Right lobe of liver (tissue), 6 donors: ENCODE measurements around the gene PHLDB3. TPM values are rescaled to one million over a fixed set of nuclear protein-coding genes. Genes with fewer than 3 reads are reported as not detected.

Source experiments
- ATAC-seq, 4 donors: fragments of 200-7000 bp; cut with Tn5 transposase; one replicate each; pipeline ENCODE4 v1.9.1; 2020; ENCODE audit warnings: mild to moderate bottlenecking in 4 of 4, moderate library complexity in 4 of 4
- DNase-seq, 3 donors: peaks; one replicate each; pipeline ENCODE4 v3.0.0-alpha.2; 2020
- H3K27ac ChIP-seq, 3 donors: fragments of 200-600 bp; one replicate each; pipeline ENCODE4 v1.8.0; 2022
- H3K27me3 ChIP-seq, 2 donors: fragments of 200-600 bp; one replicate each; pipeline ENCODE4 v1.8.0; 2022
- H3K36me3 ChIP-seq, 4 donors: fragments of 200-600 bp; sonication (generic) in 1 of 4; one replicate each; pipeline versions ENCODE4 v1.5.1 to v1.8.0; 2017 to 2022; ENCODE audit warnings: control low read depth in 1 of 4
- H3K4me1 ChIP-seq, 4 donors: fragments of 200-600 bp; sonication (generic) in 1 of 4; one replicate each; pipeline versions ENCODE4 v1.5.1 to v1.8.0; 2017 to 2022; ENCODE audit warnings: control low read depth in 1 of 4
- H3K4me3 ChIP-seq, 3 donors: fragments of 200-600 bp; one replicate each; pipeline ENCODE4 v1.8.0; 2022
- H3K9me3 ChIP-seq, 4 donors: fragments of 200-600 bp; sonication (generic) in 1 of 4; one replicate each; pipeline versions ENCODE4 v1.5.1 to v1.8.0; 2017 to 2022; ENCODE audit warnings: control low read depth in 1 of 4
- POLR2A ChIP-seq: fragments of 450-650 bp; IDR thresholded peaks from one replicate; pipeline ENCODE4 v1.6.1; 2017; ENCODE audit warnings: antibody characterized with exemption, mild to moderate bottlenecking
- WGBS: methylation state at CpG from one replicate; pipeline ENCODE4 v1.1.6; 2018; ENCODE audit warnings: low coverage, low lambda C conversion rate; ENCODE audit not compliant: insufficient coverage; ENCODE audit errors: missing lambda C conversion rate; 5-methylcytosine and 5-hydroxymethylcytosine counted together
- intact Hi-C, 2 donors: fragments of 100-400 bp; cut with DNase I; formaldehyde crosslinking; loops; one replicate each; pipeline versions ENCODE4 v1.11.2 to v1.14.1; 2022
- total RNA-seq, 6 experiments: library from RNA; depleted of rRNA in 2 of 6; stranded (reverse); fragments of >200 nt in 2 of 6; fragmentation: NEBNext Ultra II Directional in 3 of 6; extraction: Animal tissue kit (Norgen Biotek cat#: 25700) in 3 of 6; gene quantifications; one replicate each; pipeline versions ENCODE4 v1.1.0 to v1.2.4, GENCODE V29; 2016 to 2023
- TF ChIP-seq, protein P1 (sequence below), 4 donors: fragments of 200-600 bp in 3 of 4; fragments of 450-650 bp in 1 of 4; IDR thresholded peaks; one replicate each; pipeline versions ENCODE4 v1.5.1 to v1.8.0; 2016 to 2022; ENCODE audit warnings: antibody characterized with exemption in 4 of 4, mild to moderate bottlenecking in 2 of 4
- donor health status: DM: no; HTN: yes; CAD: no.
- donor health status: DM: no; HTN: no; CAD: no.
- donor health status: DM: no; HTN: no; CAD: no.
- donor health status: DM: no; HTN: yes; CAD: no.
- donor health status: DM: no; HTN: yes; CAD: no.

Gene PHLDB3
- total RNA-seq, 6 experiments from 2014 or later: 9.6 to 15.0 (median 11.1) TPM

DNA sequence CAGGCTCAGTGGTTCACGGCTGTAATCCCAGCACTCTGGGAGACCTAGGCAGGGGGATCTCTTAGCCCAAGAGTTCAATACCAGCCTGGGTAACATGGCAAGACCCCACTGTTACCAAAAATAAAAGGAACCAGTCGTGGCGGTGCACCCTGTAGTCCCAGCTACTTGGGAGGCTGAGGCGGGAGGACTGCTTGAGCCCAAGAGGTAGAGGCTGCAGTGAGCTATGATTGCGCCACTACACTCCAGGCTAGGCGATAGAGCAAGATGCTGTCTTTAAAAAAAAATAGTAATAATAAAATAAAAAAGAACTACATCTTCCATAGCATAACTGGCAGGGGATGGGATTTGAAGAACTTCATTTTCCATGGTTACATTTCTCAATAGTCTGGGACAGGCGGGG lies 42.2 kb downstream of the PHLDB3 start:
- intact Hi-C loops: no loop called here
- no peak for TF ChIP-seq POLR2A
- TF ChIP-seq, protein P1, sequence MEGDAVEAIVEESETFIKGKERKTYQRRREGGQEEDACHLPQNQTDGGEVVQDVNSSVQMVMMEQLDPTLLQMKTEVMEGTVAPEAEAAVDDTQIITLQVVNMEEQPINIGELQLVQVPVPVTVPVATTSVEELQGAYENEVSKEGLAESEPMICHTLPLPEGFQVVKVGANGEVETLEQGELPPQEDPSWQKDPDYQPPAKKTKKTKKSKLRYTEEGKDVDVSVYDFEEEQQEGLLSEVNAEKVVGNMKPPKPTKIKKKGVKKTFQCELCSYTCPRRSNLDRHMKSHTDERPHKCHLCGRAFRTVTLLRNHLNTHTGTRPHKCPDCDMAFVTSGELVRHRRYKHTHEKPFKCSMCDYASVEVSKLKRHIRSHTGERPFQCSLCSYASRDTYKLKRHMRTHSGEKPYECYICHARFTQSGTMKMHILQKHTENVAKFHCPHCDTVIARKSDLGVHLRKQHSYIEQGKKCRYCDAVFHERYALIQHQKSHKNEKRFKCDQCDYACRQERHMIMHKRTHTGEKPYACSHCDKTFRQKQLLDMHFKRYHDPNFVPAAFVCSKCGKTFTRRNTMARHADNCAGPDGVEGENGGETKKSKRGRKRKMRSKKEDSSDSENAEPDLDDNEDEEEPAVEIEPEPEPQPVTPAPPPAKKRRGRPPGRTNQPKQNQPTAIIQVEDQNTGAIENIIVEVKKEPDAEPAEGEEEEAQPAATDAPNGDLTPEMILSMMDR (IDR thresholded peaks at IDR 0.05): no peak
- DNase-seq (no peak), ATAC-seq (no peak)
- no peaks in the 10 kb centered on the region for H3K36me3 ChIP-seq
- H3K27me3 ChIP-seq: no peaks in the 10 kb centered on the region
- H3K27ac ChIP-seq: no peak overlapping the region
- H3K9me3 ChIP-seq: no peaks in the 10 kb centered on the region
- H3K4me1 ChIP-seq: peaks cover 0 to 11% (median 3%) of the 10 kb centered on the region in 4 donors
- WGBS: 93% methylated on average over 7 of the region's 7 CpGs
- no peak overlapping the region for H3K4me3 ChIP-seq

DNA sequence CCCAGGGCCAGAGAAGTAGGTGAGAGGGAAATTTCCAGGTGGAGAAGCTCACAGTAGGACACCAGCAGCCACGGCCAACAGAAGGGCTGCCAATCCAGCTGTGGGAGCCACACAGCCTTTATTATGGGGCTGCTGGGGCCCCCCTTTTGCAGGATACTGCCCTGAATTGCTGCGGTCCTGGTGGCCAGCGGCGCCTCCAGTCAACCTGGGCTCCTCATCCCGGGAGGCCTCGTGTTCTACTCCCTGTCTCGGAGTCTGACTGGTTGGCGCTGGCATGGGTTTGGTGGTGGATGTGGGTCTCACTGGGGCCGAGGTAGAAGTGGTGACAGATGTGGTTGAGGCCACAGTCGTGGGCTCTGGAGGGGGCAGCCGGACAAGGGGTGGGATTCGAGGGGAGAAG lies 43.2 kb downstream of the PHLDB3 start:
- Histone ChIP-seq H3K4me1 (peaks cover 0 to 11% (median 3%) of the 10 kb centered on the region in 4 donors), H3K9me3 (no peaks in the 10 kb centered on the region), H3K27ac (no peak overlapping the region), H3K27me3 (no peaks in the 10 kb centered on the region), H3K36me3 (no peaks in the 10 kb centered on the region), H3K4me3 (no peak overlapping the region)
- 92% methylated on average over 2 of the region's 12 CpGs for WGBS
- no peak for TF ChIP-seq POLR2A
- TF ChIP-seq, protein P1 (IDR thresholded peaks at IDR 0.05): no peak
- intact Hi-C loops: no loop called here
- ATAC-seq: no peak
- DNase-seq: no peak

- H3K4me3 ChIP-seq: no peak overlapping the region
- no peaks in the 10 kb centered on the region for H3K27me3 ChIP-seq
- no peaks in the 10 kb centered on the region for H3K36me3 ChIP-seq
- intact Hi-C loops: no loop called here
- H3K9me3 ChIP-seq: no peaks in the 10 kb centered on the region
- no peak overlapping the region for H3K27ac ChIP-seq
- ATAC-seq: no peak
- DNase-seq: no peak
- H3K4me1 ChIP-seq: peaks cover 0 to 14% (median 5%) of the 10 kb centered on the region in 4 donors
- WGBS: 69% methylated on average over 9 of the region's 16 CpGs
- no peak for TF ChIP-seq POLR2A
- TF ChIP-seq, protein P1 (IDR thresholded peaks at IDR 0.05): no peak
Observed at GRCh38 chr19:43460362-43461016, 44.1 kb downstream of the PHLDB3 start.

- no peak for DNase-seq
- peaks cover 0 to 7% (median 4%) of the 10 kb centered on the region in 4 donors for H3K4me1 ChIP-seq
- no peaks in the 10 kb centered on the region for H3K36me3 ChIP-seq
- WGBS: no CpG with 5 or more reads among the region's 4 CpGs
- H3K4me3 ChIP-seq: no peak overlapping the region
- no peaks in the 10 kb centered on the region for H3K27me3 ChIP-seq
- intact Hi-C loops: no loop called here
- H3K9me3 ChIP-seq: no peaks in the 10 kb centered on the region
- no peak overlapping the region for H3K27ac ChIP-seq
- TF ChIP-seq, protein P1 (IDR thresholded peaks at IDR 0.05): no peak
- TF ChIP-seq POLR2A: no peak
- no peak for ATAC-seq
Observed at GRCh38 chr19:43457809-43458208, 46.7 kb downstream of the PHLDB3 start.
